ENCODE results near the gene NR2E3. TPM values are rescaled to one million over a fixed set of nuclear protein-coding genes. Genes with fewer than 3 reads are reported as not detected.
"Not testable (repeated sequence)": the region's sequence is repeated elsewhere in the genome, so short reads cannot be mapped to it uniquely, and the experiment has no call there.

The NR2E3 gene
- total RNA-seq, 1 donor from 2014 or later = not detected

DNA sequence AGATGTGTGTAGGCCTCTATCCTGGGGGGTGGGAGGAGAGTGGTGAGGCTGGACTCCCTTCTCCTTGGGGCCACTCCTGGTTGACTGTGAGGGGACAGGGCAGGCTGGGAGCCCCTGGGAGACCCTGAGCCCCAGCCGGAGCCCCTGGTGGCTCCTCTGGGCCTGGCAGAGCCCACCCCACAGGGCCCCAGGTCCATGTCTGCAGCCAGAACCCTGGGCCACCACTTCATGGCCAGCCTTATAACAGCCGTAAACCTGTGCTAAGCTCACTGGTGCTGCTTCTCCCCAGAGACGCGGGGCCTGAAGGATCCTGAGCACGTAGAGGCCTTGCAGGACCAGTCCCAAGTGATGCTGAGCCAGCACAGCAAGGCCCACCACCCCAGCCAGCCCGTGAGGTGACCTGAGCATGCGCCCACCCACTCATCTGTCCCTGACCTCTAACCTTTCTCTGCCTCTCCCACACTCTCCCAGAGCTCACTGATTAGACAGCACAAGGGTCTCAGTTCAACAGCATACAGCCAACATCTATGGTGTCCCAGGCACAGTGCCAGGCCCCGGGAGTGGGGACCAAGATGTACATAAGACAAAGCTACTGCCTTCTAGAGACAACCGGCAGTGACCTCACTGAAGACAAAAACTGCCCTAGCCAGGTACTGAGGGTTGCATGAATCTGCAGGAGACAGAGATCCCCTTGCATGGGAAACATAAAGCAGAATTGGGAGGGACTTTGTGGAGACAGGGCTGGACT lies 3.5 kb downstream of the NR2E3 start:
- no peak for DNase-seq (ENCODE audit: low spot score)

DNA sequence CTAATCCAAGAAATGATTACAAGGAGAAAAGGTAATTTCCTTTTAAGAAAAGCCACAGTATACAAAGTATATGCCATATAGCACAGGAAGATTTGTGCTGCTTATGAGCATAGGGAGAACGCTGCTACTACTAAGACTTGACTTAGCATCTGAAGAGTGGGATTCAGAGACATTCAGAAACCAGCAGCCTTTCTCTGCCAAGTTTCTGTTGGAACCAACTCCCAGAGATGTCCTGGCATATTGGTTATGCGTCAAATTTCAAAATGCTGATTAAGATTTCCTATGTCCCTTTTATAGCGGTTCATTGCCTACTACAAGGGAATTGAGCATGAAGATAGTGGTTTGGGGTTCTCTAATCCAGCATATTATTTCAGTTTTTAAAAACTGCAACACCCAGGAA lies 4.9 kb downstream of the NR2E3 start:
- no peak for DNase-seq (ENCODE audit: low spot score)

DNA sequence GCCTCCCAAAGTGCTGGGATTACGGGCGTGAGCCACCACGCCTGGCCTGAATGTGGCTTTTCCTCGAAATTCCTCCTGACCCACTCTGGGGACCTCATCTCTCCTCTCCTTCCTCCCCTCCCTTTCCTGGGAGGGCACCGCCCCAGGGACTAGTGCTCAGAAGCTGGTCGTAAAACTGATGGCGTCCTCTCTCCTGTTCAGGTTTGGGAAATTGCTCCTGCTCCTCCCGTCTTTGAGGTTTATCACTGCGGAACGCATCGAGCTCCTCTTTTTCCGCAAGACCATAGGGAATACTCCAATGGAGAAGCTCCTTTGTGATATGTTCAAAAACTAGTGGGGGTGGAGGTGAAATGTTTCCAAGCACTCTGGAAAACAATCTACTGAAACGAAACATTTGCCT lies 7.0 kb downstream of the NR2E3 start:
- no peak for DNase-seq (ENCODE audit: low spot score)

DNA sequence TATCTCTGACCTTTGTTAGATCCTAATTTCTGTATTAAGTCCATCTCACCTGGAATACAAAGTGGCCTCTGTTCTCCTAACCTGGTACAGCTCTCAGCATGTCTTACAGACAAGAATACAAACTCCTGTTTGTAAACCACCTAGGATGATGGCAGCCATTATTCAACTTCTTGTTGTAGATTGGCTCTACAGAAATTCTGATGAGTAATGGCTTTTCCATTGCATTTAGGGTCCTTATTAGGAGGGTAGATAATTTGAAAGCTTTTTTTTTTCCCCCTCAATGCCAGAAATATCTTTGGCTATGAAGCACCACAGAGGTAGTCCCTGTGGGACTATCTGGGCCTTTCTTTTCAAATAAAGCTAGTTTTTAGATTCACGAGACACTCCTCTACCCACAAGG lies 9.8 kb downstream of the NR2E3 start:
- DNase-seq (ENCODE audit: low spot score) = no peak

DNA sequence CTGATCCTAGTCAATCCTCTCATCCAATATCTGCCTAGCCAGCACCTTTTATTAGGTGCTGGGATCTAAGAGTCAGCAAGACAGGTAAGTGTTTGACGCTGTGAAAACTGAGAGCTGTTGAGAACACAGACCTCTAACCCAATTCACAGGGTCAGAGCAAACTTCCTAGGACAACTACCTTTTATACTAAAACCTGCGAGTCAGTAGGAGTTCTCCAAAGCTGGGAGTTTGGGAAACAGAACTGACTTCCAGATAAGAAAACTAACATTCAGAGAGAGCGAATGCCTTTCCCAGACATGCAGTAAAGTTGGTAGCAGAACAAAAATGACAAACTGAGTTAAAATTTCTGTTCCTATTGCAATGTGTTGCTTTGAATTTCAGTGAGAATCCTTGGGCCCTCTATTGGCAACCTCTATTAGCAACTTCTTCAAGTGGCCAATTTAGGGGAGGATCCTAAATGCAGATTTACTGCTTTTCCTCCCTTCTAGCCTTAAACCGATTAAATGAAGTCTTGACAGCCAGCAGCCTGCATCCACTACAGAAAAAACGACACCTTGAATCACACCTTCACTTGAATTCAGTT lies 11.3 kb downstream of the NR2E3 start:
- no peak for DNase-seq (ENCODE audit: low spot score)

DNA sequence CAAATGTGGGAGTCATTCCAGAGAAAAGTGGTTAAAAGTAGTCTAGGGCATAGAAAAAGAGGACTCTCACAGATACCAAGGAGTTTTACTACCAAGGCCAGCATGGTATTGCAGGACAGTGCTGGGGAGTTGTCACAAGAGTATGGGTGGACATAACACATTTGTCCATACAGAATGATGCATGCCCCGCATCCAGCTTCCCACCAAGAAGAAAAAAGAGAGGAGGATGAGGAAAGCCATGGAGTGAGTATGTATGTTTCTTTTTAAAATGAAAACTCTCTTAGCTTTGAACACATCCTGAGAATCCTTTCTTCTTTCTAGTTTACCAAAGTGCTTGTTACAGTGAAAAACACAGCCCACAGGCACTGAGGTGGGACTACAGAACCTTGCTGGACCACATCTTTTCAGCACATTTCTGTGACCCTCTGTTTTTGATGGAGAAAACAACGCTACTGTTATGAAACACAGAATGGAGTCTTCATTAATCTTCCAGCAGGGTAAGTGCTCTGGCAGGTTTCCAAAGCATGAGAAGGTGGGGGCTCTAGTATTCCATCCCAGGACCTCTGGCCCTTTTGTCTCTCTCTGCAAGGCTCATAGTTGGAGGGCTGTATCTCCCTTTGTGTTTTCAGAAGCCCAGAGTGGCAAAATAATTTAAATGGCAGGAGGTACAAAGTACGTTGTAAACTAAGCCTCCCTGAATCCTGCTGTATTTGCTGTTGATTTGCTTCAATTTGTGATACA lies 12.7 kb downstream of the NR2E3 start:
- no peak for DNase-seq (ENCODE audit: low spot score)

DNA sequence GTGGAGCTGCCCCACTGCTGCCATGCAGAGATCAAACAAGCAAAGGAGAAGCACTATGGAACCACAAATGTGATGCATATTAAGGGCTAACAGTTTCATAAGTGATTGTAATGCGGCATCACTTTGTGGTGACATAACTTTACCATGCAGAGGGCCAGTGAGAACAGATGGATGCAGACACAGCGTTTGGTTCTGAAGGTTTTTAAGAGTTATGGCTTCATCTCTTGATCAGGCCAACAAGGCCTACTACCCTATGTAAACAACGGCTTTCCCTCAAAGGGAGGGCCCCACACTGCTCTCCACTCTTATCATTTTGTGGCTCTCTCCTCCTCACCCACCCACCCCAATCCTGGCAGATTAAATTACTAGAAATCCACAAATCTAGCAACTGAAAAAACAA lies 13.4 kb downstream of the NR2E3 start:
- no peak for DNase-seq (ENCODE audit: low spot score)

DNA sequence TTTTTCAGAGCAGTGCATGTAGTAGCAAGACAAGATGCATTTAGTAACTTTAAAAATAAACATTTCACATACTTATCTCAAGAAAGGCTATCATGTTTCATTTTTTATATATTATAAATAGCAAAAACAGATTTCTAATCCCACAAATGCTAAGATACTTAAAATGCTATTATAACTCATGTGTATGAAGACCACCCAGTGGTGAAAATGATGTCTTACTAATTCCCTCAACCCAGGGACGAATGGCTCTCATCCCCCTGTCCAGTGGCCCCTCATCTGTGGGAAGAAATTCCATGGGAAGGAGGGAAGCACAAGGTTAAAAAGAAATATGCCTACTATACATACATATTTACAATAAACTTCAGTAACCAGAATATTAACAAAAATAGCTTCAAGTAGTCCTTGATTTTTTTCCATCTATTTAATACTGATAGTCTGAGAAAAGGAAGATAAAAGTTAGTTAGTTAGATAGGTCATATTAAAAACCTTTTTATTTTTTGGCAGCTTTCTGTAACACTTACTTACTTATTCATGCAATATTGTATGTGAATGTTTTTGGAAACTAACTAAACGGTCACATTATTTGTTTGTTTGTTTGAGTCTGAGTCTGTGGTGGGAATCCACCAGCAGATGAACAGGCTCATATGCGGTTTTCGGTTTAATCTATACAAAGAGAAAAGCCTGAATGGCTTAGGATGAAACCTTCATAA lies 14.8 kb downstream of the NR2E3 start:
- no peak for DNase-seq (ENCODE audit: low spot score)

DNA sequence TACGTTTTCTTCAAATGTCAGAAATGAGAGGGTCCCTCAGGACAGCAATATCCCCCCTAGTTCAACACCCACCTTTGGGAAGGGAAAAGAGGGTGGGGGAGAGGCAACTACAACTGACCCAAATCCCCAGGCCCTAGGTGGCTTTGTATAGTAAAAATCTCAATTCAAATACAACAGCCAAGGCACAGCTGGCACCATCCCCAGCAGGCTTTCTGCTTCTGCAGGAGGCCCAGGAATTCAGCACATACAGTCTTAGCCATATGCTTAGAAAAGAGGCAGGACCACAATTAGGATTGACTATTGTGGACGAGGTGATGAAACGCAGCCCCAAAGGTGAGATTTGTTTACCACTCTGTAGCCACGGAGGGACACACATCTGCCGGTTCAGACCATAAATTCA lies 15.8 kb downstream of the NR2E3 start:
- DNase-seq (ENCODE audit: low spot score) = no peak

DNA sequence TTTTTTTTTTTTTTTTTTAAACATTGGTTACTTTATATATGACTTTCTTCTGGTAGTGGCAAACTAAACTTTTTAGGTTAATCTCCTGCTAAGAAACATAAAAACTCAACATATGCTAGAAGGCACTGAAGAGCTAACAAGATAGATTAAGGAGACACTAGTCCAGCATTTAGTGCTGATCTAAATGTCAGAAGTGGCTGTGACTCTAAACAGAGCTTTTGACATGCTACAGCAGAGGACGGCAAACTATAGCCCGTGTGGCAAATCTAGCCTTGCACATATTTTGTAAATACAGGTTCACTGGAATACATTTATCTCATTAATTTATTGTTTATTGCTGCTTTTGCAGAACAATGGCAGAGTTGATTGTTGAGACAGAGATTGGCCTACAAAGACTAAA lies 20.6 kb downstream of the NR2E3 start:
- no peak for DNase-seq (ENCODE audit: low spot score)

DNA sequence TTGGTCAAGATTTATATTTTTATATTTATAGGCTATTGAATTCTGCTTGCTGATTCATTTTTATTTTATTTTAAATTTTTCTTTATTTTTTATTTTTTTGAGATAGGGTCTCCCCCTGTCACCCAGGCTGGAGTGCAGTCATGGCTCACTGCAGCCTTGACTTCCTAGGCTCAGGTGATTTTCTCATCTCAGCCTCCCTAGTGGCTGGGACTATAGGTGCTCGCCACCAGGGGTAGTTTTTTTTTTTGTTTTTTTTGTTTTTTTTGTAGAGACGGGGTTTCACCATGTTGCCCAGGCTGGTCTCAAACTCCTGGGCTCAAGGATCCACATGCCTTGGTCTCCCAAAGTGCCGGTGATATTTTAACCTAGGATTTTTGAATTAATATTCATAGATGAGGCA lies 31.2 kb downstream of the NR2E3 start:
- no peak for DNase-seq (ENCODE audit: low spot score)

DNA sequence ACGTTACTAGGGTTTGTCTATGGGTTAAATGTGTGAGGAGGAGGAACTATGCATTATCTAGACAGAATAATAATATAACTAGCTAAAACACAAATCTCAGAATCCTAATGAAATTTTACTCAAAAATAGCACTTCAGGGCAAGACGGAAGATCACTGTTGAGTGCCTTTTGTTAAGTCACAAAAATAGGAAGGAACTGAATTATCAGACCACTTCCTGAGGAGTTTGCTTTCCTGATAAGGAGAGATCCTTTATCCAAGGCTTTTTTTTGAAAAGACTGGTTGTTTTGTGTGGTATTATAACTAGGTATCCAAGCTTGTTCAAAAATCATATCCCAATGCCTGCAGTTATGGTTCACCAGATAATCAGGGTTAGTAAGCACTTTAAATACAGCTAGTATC lies 34.6 kb downstream of the NR2E3 start:
- no peak for DNase-seq (ENCODE audit: low spot score)

DNA sequence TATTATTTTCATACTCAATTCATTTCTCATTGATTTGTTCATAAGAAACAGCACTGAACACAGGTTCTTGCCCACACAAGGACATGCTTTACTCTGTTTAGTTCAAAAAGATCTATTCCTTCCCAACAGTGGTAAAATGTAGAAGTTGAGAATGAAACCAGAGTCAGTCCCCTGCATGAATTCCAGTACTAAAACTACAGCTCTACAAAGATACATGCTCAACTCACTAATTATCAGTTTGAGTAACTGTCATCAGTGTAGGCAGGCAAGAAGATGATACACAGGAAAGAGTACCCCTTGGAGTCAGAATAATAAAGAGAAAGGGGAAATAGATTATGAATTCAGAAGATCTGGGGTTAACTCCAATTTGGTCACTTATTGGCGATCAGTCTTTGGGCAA lies 43.2 kb downstream of the NR2E3 start:
- DNase-seq (ENCODE audit: low spot score) = no peak

DNA sequence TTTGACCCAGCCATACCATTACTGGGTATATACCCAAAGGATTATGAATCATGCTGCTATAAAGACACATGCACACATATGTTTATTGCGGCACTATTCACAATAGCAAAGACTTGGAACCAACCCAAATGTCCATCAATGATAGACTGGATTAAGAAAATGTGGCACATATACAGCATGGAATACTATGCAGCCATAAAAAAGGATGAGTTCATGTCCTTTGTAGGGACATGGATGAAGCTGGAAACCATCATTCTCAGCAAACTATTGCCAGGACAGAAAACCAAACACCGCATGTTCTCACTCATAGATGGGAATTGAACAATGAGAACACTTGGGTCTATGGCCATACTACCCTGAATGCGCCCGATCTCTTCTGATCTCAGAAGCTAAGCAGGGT lies 47.9 kb downstream of the NR2E3 start:
- not testable (repeated sequence) for DNase-seq (ENCODE audit: low spot score)
